Stimulated activated CD4-positive, alpha-beta T cell treated with anti-CD3 and anti-CD28 coated beads, TNF-alpha, amount 100 ng/mL, for 24 hours (primary cell): ENCODE results near the gene ZNF324B.
"Not testable (repeated sequence)": the region's sequence is repeated elsewhere in the genome, so short reads cannot be mapped to it uniquely, and the experiment has no call there.

Experiments used
- DNase-seq, 3 experiments: peaks; one replicate each; pipeline ENCODE4 v3.0.0-alpha.2; 2020; ENCODE audit warnings: low read depth in 3 of 3

The ZNF324B gene

DNA sequence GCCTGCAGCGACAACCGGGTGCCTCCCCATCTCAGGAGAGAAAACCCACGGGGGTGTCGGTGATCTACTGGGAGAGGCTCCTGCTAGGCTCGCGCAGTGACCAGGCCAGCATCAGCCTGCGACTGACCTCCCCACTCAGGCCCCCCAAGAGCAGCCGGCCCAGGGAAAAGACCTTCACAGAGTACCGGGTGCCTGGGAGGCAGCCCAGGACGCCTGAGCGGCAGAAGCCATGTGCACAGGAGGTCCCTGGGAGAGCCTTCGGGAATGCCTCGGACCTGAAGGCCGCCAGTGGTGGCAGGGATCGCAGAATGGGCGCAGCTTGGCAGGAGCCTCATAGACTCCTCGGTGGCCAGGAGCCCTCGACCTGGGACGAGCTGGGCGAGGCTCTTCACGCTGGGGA is 3.9 kb downstream of the ZNF324B start:
- no peak for DNase-seq

DNA sequence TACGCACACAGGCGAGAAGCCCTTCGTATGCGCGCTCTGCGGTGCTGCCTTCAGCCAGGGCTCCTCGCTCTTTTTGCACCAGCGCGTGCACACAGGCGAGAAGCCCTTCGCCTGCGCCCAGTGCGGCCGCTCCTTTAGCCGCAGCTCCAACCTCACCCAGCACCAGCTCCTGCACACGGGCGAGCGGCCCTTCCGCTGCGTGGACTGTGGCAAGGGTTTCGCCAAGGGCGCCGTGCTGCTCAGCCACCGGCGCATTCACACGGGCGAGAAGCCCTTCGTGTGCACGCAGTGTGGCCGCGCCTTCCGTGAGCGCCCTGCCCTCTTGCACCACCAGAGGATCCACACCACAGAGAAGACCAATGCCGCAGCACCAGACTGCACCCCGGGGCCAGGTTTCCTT is 4.7 kb downstream of the ZNF324B start:
- DNase-seq: no peak

DNA sequence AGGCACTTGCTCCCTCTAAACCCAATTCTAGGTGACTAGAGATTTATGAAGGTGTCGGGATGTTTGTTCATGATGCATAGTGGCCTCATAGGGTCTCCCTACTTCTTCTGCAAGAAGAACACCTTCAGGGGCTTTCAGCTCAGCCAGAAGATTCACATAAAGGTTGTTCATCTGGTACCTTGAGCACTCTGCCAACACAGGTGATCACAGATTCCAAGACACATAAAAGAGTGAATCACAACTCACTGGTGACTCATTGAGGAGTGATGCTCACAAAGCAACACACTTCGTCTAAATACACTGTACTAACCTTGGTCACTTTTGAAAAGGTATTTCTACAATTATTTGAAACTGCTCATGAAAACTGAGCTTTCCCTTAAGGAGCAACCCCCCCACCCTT is 8.6 kb downstream of the ZNF324B start:
- DNase-seq: no peak

- no peak for DNase-seq
Measured at GRCh38 chr19:58466089-58466759, 14.8 kb downstream of the ZNF324B start.

GRCh38 chr19:58466760-58467589 is 15.6 kb downstream of the ZNF324B start, which contains the start of gene ZNF324:
Gene ZNF324 (plus strand): TSS chr19:58467080. CDS start chr19:58469186, 2,106 bp downstream.
- peak; percentile 95 to 98 (median 97) for DNase-seq

DNA sequence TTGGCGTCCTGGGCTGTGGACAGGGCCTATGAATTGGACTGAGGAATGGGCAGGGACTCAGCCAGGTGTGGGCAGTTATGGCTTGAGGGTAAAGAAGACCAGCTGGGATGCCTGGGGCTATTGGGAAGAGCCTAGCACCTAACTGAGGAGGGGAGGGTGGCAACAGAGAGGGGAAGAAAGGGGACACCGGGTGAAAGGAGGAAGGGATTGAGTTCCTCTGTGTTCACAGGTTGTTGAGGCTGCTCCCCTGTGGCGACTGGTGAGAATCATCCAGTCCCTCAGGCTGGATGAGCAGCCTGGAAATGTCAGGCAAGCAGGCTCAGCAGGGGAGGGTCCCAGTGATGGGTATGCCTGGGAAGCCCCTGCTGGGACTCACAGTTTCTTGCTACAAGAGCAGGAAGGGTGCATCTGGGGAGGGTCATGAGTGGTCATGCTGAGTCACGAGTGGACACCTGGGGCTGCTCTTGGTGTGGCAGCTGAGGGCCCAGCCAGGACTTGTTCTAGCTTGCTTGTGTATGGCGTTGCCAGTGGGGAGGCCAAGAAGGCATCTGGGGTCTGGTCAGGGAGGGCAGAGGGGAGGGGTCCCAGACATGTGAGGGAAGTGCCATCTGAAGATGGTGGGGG is 16.9 kb downstream of the ZNF324B start:
- DNase-seq: no peak

DNA sequence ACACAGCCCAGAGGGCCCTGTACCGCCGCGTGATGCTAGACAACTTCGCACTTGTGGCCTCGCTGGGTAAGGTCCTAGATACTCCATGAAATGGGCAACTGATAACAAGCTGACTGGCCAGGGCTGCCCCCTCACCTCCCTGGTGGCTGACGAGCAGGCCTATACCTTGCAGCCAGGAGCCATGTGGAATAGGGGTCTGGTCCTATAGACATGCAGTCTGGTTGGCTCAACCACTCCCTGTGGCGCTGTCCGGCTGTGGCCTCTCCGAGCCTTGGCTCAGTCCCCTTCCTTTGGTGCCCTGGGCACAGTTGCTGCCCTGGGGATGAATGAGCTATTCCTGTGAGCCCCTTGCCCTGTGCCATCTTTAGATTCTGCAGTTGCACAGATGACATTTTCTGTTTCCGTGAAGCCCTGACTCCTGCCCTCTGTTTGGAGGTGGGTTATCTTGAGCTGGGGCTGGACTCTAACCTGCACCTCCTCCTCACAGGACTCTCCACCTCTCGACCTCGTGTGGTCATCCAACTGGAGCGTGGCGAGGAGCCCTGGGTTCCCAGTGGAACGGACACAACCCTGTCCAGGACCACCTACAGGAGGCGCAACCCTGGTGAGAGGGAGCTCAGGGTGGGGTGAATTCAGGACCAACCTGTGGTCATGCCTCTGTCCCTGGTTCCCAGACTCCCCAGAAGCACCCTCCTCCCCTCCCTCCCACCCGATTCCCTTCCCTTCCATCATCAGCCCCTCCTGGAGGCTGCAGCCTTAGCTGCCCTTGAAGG is 18.0 kb downstream of the ZNF324B start:
- DNase-seq: no peak

GRCh38 chr19:58470837-58471543 is 19.6 kb downstream of the ZNF324B start:
- DNase-seq: not testable (repeated sequence)

- no peak for DNase-seq
Measured at GRCh38 chr19:58471736-58472135, 20.3 kb downstream of the ZNF324B start.

- no peak for DNase-seq
Measured at GRCh38 chr19:58473775-58474174, 22.4 kb downstream of the ZNF324B start.

DNA sequence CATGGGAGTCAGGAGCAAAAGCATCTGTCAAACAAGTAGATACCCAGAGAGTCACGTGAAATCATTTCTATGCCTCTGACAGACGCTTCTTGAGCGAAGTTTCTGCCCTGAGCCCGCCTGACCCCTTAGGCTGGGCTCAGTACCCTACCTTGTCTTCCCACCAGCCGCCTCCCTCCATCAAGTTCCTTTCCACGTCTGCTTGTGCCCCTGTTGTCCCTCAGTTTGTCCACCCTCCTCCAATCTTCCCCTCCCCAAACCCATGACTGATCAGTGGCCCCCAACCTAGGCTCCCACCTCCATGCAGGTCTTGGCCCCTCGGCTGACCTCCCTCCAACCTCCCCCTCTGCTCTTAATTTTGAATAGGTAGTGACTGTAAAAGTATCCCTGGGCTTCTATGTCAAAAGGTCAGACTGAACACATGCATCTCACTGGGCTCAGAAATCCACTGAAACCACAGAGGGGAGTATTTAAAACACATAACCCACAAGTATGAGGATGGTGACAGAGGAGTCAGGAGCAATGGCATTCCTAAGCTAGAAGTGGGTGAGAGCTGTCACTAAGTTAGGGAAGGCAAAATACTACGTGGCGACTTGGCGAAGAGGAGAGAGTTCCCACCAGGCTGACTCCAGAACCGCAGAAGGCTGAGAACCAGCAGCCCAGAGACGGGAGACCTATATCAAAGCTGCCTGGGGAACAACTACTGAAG is 23.0 kb downstream of the ZNF324B start:
- DNase-seq: no peak

- no peak for DNase-seq
Measured at GRCh38 chr19:58474997-58475713, 23.7 kb downstream of the ZNF324B start.

DNA sequence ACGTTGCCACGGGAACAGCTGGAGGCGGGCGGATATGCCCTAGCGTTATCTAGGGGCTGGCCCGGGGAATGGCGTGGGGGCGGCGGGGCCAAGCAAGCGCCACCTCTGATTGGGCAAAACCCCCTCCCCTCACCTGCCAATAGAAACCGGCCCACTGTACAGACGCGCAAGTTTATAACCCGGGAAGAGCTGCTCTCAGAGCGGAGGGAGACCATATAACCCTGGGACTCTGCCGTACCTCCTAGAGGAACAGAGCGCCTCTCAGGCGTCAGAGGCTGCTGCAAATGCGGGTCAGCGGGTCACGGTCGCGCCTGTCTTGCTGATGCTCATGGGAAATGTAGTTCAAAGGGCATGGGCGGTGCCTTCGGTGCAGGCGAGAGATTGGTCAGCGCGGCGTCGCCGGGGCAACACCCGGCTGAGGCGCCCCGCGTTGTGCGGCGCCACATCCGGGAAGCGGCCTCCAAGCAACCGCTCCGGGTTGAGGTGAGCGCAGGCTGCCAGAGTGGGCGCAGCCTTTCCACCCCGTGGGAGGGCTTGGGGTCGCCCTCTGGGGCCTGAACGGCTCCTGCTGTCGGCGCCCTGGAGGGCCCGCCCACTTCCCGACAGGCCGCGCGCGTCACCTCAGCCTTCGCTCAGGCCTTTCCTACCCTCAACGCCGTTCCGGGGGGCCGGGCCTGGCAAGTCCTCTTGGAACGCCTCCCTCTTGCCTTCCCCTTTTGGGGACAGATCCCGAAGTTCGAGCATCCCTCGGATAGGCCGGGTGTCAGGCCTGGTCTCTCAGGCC is 24.5 kb downstream of the ZNF324B start, which contains the start of gene ZNF446:
Gene ZNF446, plus strand, starts transcription at position 639 of the 784 bp plus-strand sequence. CDS start 867 bp downstream, outside the sequence.
- DNase-seq: peak; percentile 89 to 94 (median 93)

DNA sequence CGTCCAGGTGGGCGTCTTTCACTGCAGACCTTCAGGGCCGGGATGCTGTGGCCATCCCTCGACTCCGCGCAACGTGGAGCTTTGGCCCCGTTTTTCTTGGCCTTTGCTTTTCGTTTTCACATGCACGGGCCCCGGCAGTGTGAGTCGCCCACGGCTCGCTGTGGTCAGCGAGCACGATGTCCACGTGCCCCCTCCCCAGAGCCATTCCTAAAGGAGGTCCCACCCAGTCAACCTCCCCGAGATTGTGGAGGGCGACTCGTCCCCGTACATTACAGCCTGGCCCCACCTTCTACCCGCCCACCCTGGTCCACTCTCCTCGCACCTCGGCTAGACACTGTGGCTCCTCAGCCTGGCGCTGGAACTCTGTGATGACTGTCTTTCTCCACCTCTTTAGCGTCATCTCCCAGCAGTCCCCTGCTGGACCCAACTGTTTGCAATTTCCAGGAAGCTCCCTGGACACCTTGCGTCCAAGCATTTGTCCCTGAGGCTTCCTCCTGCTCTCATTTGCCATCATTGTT is 25.1 kb downstream of the ZNF324B start:
- DNase-seq: no peak

DNA sequence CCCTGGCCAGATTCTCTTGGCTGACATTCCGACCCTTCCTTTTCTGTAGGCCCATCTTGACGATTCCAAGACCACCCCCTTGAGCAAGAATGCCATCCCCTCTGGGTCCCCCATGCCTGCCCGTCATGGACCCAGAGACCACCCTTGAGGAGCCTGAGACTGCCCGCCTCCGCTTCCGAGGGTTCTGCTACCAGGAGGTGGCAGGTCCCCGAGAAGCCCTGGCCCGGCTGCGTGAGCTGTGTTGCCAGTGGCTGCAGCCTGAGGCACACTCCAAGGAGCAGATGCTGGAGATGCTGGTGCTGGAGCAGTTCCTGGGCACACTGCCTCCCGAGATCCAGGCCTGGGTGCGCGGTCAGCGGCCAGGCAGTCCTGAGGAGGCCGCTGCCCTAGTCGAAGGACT is 25.7 kb downstream of the ZNF324B start:
- no peak for DNase-seq

GRCh38 chr19:58477871-58478270 is 26.4 kb downstream of the ZNF324B start:
- DNase-seq: no peak

- DNase-seq: no peak
Measured at GRCh38 chr19:58479303-58479702, 27.9 kb downstream of the ZNF324B start.

GRCh38 chr19:58479736-58480480 is 28.5 kb downstream of the ZNF324B start:
- DNase-seq: no peak
